HepG2 (cell line): ENCODE measurements around the gene ARHGAP26. TPM values are rescaled to one million over a fixed set of nuclear protein-coding genes. Genes with fewer than 3 reads are reported as not detected.

Experiments used
- ATAC-seq: fragments of 200-7000 bp; cut with Tn5 transposase; 3 replicates; pipeline ENCODE4 v1.9.1; 2020; ENCODE audit warnings: mild to moderate bottlenecking, moderate library complexity
- BruUV-seq: library from RNA; stranded (reverse); fragments of 400-500 nt; replicated peaks from 2 replicates; lab custom pipeline; 2021; lab: Mats Ljungman, UMichigan
- CTCF ChIA-PET: fragments of 300-600 bp; formaldehyde crosslinking; extraction: SDS; loops from one replicate; lab custom pipeline; 2021; ENCODE audit warnings: low total read pairs, inconsistent platforms, low intra/inter-chr PET ratio; lab: Yijun Ruan, JAX
- POLR2A ChIA-PET: fragments of 350-600 bp; sonication (Branson Sonifier 250); formaldehyde crosslinking; loops from one replicate; lab custom pipeline; 2020; ENCODE audit warnings: antibody characterized with exemption, inconsistent platforms; lab: Yijun Ruan, JAX
- DNase-seq: peaks from one replicate; pipeline ENCODE4 v3.0.0-alpha.2; 2015; ENCODE audit warnings: low spot score
- FAIRE-seq: peaks from 3 replicates; lab custom pipeline; 2011; peaks lifted over from hg19 to GRCh38; lab: Jason Lieb, UNC
- H2AFZ ChIP-seq: one replicate; pipeline ENCODE4 v1.6.1; 2011; ENCODE audit warnings: low read length, inconsistent platforms
- H3K27ac ChIP-seq: fragments of 300-600 bp; 3 replicates; pipeline ENCODE4 v1.8.0; 2011; ENCODE audit warnings: mixed run types, mild to moderate bottlenecking, mixed read lengths, low read length, inconsistent platforms; ENCODE audit not compliant: insufficient read depth; ENCODE audit errors: extremely low read length
- H3K27me3 ChIP-seq, 2 experiments: fragments of 200-600 bp in 1 of 2; 2 replicates in 1 of 2; 3 replicates in 1 of 2; pipeline versions ENCODE4 v1.6.0 to v1.8.0; 2011; ENCODE audit warnings: low read length in 2 of 2, mild to moderate bottlenecking in 2 of 2, moderate library complexity in 2 of 2, inconsistent platforms in 1 of 2; ENCODE audit not compliant: insufficient read depth in 2 of 2, control insufficient read depth in 1 of 2
- H3K36me3 ChIP-seq, 2 experiments: fragments of 200-600 bp in 1 of 2; replicated peaks in 1 of 2; 2 replicates in 1 of 2; 3 replicates in 1 of 2; pipeline versions ENCODE4 v1.5.1 to v1.8.0; 2011; ENCODE audit warnings: low read length in 2 of 2, inconsistent platforms in 1 of 2; ENCODE audit not compliant: insufficient read depth in 2 of 2, control insufficient read depth in 1 of 2
- H3K4me1 ChIP-seq: 2 replicates; pipeline ENCODE4 v1.5.1; 2012; ENCODE audit warnings: low read length, inconsistent platforms; ENCODE audit not compliant: insufficient read depth
- H3K4me2 ChIP-seq: 2 replicates; pipeline ENCODE4 v1.6.0; 2011; ENCODE audit warnings: low read depth, low read length, inconsistent platforms
- H3K4me3 ChIP-seq, 3 experiments: fragments of 200-600 bp in 1 of 3; sonication (generic), shearing (Covaris generic) in 1 of 3; replicated peaks in 1 of 3; 2 replicates each; pipeline ENCODE4 v1.5.1; 2011 to 2016; ENCODE audit warnings: low read length in 3 of 3, inconsistent platforms in 2 of 3, low read depth in 2 of 3, mild to moderate bottlenecking in 2 of 3, control low read depth in 1 of 3, mixed read lengths in 1 of 3; ENCODE audit not compliant: insufficient read depth in 1 of 3
- H3K79me2 ChIP-seq: one replicate; pipeline ENCODE4 v1.6.1; 2011; ENCODE audit warnings: low read length, inconsistent platforms; ENCODE audit not compliant: insufficient read depth
- H3K9ac ChIP-seq: 2 replicates; pipeline ENCODE4 v1.6.0; 2011; ENCODE audit warnings: mild to moderate bottlenecking, low read depth, low read length, inconsistent platforms; ENCODE audit not compliant: insufficient read depth
- H3K9me3 ChIP-seq: 2 replicates; pipeline ENCODE4 v1.5.1; 2012; ENCODE audit warnings: mild to moderate bottlenecking, low read length
- H4K20me1 ChIP-seq: 2 replicates; pipeline ENCODE4 v1.6.0; 2011; ENCODE audit warnings: inconsistent platforms, mild to moderate bottlenecking, low read length, moderate library complexity; ENCODE audit not compliant: insufficient read depth
- EED ChIP-seq: sonication (generic); formaldehyde crosslinking; IDR thresholded peaks from 2 replicates; pipeline ENCODE4 v1.5.0; 2020; ENCODE audit warnings: mild to moderate bottlenecking, missing genetic modification reagents
- HOXA7 ChIP-seq: sonication (generic); formaldehyde crosslinking; IDR thresholded peaks from 2 replicates; pipeline ENCODE4 v1.8.1; 2022; ENCODE audit warnings: mild to moderate bottlenecking, missing genetic modification reagents, moderate library complexity
- NR2C2 ChIP-seq: sonication (generic); formaldehyde crosslinking; IDR thresholded peaks from 2 replicates; pipeline ENCODE4 v1.4.0; 2020; ENCODE audit warnings: missing genetic modification reagents, mild to moderate bottlenecking, moderate library complexity, borderline replicate concordance
- PHB2 ChIP-seq: fragments of 450-650 bp; IDR thresholded peaks from 2 replicates; pipeline ENCODE4 v1.6.1; 2018; ENCODE audit not compliant: partially characterized antibody
- RFX1 ChIP-seq: fragments of 450-650 bp; IDR thresholded peaks from 2 replicates; pipeline ENCODE4 v1.6.1; 2017
- RFXAP ChIP-seq: sonication (generic); formaldehyde crosslinking; IDR thresholded peaks from 2 replicates; pipeline ENCODE4 v1.4.0; 2020; ENCODE audit warnings: missing genetic modification reagents, borderline replicate concordance
- SRSF9 ChIP-seq: fragments of 200-400 bp; formaldehyde crosslinking; IDR thresholded peaks from 2 replicates; pipeline ENCODE4 v1.6.1; 2018; ENCODE audit warnings: borderline replicate concordance, mild to moderate bottlenecking, low read depth, low read length; ENCODE audit not compliant: insufficient read depth, poor library complexity, severe bottlenecking
- YEATS2 ChIP-seq: sonication (generic); formaldehyde crosslinking; IDR thresholded peaks from 2 replicates; pipeline ENCODE4 v1.4.0; 2020; ENCODE audit warnings: missing genetic modification reagents, borderline replicate concordance
- ZNF143 ChIP-seq: sonication (generic); formaldehyde crosslinking; IDR thresholded peaks from 2 replicates; pipeline ENCODE4 v1.4.0; 2020; ENCODE audit warnings: missing genetic modification reagents
- ZNF292 ChIP-seq: sonication (generic); formaldehyde crosslinking; IDR thresholded peaks from 2 replicates; pipeline ENCODE4 v1.8.1; 2022; ENCODE audit warnings: mild to moderate bottlenecking, low read depth, missing genetic modification reagents, borderline replicate concordance
- ZNF552 ChIP-seq: sonication (generic); formaldehyde crosslinking; IDR thresholded peaks from 2 replicates; pipeline ENCODE4 v1.9.0; 2022; ENCODE audit warnings: missing genetic modification reagents, mild to moderate bottlenecking, borderline replicate concordance
- WGBS: methylation state at CpG from one replicate; pipeline ENCODE4 v1.1.6; 2017; ENCODE audit warnings: low lambda C conversion rate; 5-methylcytosine and 5-hydroxymethylcytosine counted together
- in situ Hi-C: cut with HindIII; loops from 2 replicates; pipeline ENCODE4 v1.10.0; 2017; ENCODE audit warnings: low pct_unique_long_range_greater_than_20kb; ENCODE audit not compliant: extremely low pct_ligation_motif_present
- intact Hi-C: fragments of 100-400 bp; cut with micrococcal nuclease; formaldehyde crosslinking; loops from one replicate; pipeline ENCODE4 v1.10.0; 2022; ENCODE audit not compliant: unreplicated experiment
- polyA plus RNA-seq, 8 experiments: library from polyadenylated mRNA; depleted of rRNA in 3 of 8; stranded (reverse) in 7 of 8; unstranded in 1 of 8; fragments of >200 nt; fragmentation: Illumina TruSeq in 4 of 8; extraction: Trizol in 4 of 8; gene quantifications; 2 replicates each; pipeline versions ENCODE4 v1.2.1 to v1.2.3, GENCODE V29; 2011 to 2016; ENCODE audit warnings: low read depth in 4 of 8, missing spikeins in 1 of 8, mixed read lengths in 1 of 8; ENCODE audit not compliant: insufficient read depth in 1 of 8
- total RNA-seq, 5 experiments: library from RNA; depleted of rRNA; stranded (reverse); fragments of >200 nt; fragmentation: Illumina TruSeq; extraction: Trizol; gene quantifications; 2 replicates each; pipeline ENCODE4 v1.2.3, GENCODE V29; 2016; ENCODE audit warnings: low read depth in 1 of 5
- TF ChIP-seq, protein P1 (sequence below): IDR thresholded peaks from 2 replicates; pipeline ENCODE4 v1.6.1; 2012; ENCODE audit warnings: inconsistent platforms

The ARHGAP26 gene
- total and polyA plus RNA-seq, 2 of the 13 experiments (the other 11 are each of a cell fraction or from before 2014, with no cell fraction given) = 9.6 to 18.2 TPM

DNA sequence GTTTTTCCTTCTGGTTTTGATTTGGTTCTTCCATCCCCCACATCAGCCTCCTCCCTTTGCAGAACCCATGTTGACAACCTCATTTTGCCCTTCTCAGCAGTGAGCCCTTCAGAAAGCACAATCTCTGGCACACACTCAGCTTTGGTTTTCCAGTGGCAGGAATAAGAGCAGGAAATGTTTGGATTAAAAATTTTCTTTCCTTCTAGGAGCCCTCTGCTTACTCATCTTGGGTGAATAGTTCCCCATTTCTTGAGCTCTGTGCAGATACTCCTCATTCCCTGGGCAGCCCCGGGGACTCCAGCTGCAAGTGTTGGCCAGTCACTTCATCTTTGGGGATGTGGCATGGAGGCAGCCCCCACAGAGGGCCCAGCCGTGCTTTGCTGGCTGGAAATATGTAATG, 462.9 kb downstream of the ARHGAP26 start:
- Histone ChIP-seq H3K4me2 (no peak overlapping the region), H4K20me1 (no peaks in the 10 kb centered on the region), H3K4me1 (peaks cover 68% of the 10 kb centered on the region), H3K27ac (no peak overlapping the region), H3K79me2 (no peaks in the 10 kb centered on the region), H2AFZ (no peak overlapping the region), H3K27me3 (no peaks in the 10 kb centered on the region), H3K9ac (no peak overlapping the region), H3K36me3 (no peaks in the 10 kb centered on the region), H3K4me3 (no peak overlapping the region), H3K9me3 (no peaks in the 10 kb centered on the region)
- no peak for DNase-seq
- in situ Hi-C loops (no loop called here), intact Hi-C loops (no loop called here)
- ATAC-seq = no peak
- CTCF ChIA-PET = no interaction called here
- BruUV-seq = no TSS peak
- TF ChIP-seq YEATS2 (no peak), EED (CRISPR knock-in tag) (no peak), SRSF9 (no peak), RFX1 (no peak), ZNF552 (CRISPR knock-in tag) (no peak), ZNF292 (CRISPR knock-in tag) (no peak), RFXAP (CRISPR knock-in tag) (no peak), NR2C2 (CRISPR knock-in tag) (no peak), ZNF143 (no peak), PHB2 (no peak), HOXA7 (no peak)
- TF ChIP-seq, protein P1, sequence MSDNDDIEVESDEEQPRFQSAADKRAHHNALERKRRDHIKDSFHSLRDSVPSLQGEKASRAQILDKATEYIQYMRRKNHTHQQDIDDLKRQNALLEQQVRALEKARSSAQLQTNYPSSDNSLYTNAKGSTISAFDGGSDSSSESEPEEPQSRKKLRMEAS = no peak
- 90% methylated on average over 2 of the region's 2 CpGs for WGBS
- no peak for FAIRE-seq
- POLR2A ChIA-PET = no interaction called here
